Astrocyte (in vitro differentiated cells and primary cell): ENCODE results near the gene DNAI4.

Experiments used
- CTCF ChIP-seq: IDR thresholded peaks from 2 replicates; pipeline ENCODE4 v1.5.1; 2011; ENCODE audit warnings: low read depth, mild to moderate bottlenecking, inconsistent platforms, low read length, moderate library complexity; ENCODE audit not compliant: insufficient read depth
- EZH2 ChIP-seq: IDR thresholded peaks from 2 replicates; pipeline ENCODE4 v1.6.1; 2012; ENCODE audit warnings: mild to moderate bottlenecking, low read length, inconsistent platforms; ENCODE audit not compliant: insufficient read depth

- TF ChIP-seq CTCF (no peak), EZH2 (no peak)
Measured at GRCh38 chr1:66860529-66860928, 64.1 kb downstream of the DNAI4 start.
